Mesenteric fat pad (tissue), 1 donor: Measurements from ENCODE around the gene ST8SIA1. TPM values are rescaled to one million over a fixed set of nuclear protein-coding genes. Genes with fewer than 3 reads are reported as not detected.
"Not testable (repeated sequence)": the region's sequence is repeated elsewhere in the genome, so short reads cannot be mapped to it uniquely, and the experiment has no call there.

Experiments used
- DNase-seq: peaks from one replicate; pipeline ENCODE4 v3.0.0-alpha.2; 2020; ENCODE audit warnings: low spot score
- total RNA-seq: library from RNA; stranded (reverse); fragmentation: NEBNext Ultra II Directional; extraction: Animal tissue kit (Norgen Biotek cat#: 25700); gene quantifications from one replicate; pipeline ENCODE4 v1.2.1, GENCODE V29; 2021
- donor health status: DM: yes; HTN: yes; CAD: no.

The ST8SIA1 gene
- total RNA-seq, 1 donor from 2014 or later, result 1.6 TPM

GRCh38 chr12:22173177-22173576 lies 161.3 kb downstream of the ST8SIA1 start:
- DNase-seq, result no peak

GRCh38 chr12:22172501-22172900 lies 162.0 kb downstream of the ST8SIA1 start:
- DNase-seq, result no peak

- no peak for DNase-seq
Observed at GRCh38 chr12:22169376-22169775, 165.1 kb downstream of the ST8SIA1 start.

- no peak for DNase-seq
Observed at GRCh38 chr12:22164139-22164538, 170.4 kb downstream of the ST8SIA1 start.

GRCh38 chr12:22163594-22163993 lies 170.9 kb downstream of the ST8SIA1 start:
- DNase-seq, result no peak

- DNase-seq, result no peak
Observed at GRCh38 chr12:22160396-22161003, 174.0 kb downstream of the ST8SIA1 start.

- not testable (repeated sequence) for DNase-seq
Observed at GRCh38 chr12:22149286-22149685, 185.2 kb downstream of the ST8SIA1 start.

GRCh38 chr12:22146686-22147085 lies 187.8 kb downstream of the ST8SIA1 start:
- DNase-seq, result not testable (repeated sequence)

Other genes with a start within 250 kb of the ST8SIA1 start
- 28.3 TPM for gene C2CD5, start 209.8 kb upstream of the ST8SIA1 start, total RNA-seq